HepG2 (cell line): ENCODE results near the gene VWCE. TPM values are rescaled to one million over a fixed set of nuclear protein-coding genes. Genes with fewer than 3 reads are reported as not detected.
A peak's percentile ranks its signal among the peaks of the same experiment; 100 is the strongest.

Experiments
- AGO1 ChIP-seq: fragments of 200-400 bp; formaldehyde crosslinking; IDR thresholded peaks from 2 replicates; pipeline ENCODE4 v1.6.1; 2017; ENCODE audit warnings: mild to moderate bottlenecking, low read depth, low read length, moderate library complexity; ENCODE audit not compliant: poor library complexity, severe bottlenecking
- FOXA3 ChIP-seq: IDR thresholded peaks from 2 replicates; pipeline ENCODE4 v1.6.1; 2016; ENCODE audit warnings: missing genetic modification reagents, missing compliant biosample characterization
- JUN ChIP-seq: sonication (generic); formaldehyde crosslinking; IDR thresholded peaks from 2 replicates; pipeline ENCODE4 v1.4.0; 2020; ENCODE audit warnings: mild to moderate bottlenecking, missing genetic modification reagents
- KAT7 ChIP-seq: IDR thresholded peaks from 2 replicates; pipeline ENCODE4 v1.6.1; 2018; ENCODE audit warnings: borderline replicate concordance, missing compliant biosample characterization
- KDM5B ChIP-seq: sonication (generic); formaldehyde crosslinking; IDR thresholded peaks from 2 replicates; pipeline ENCODE4 v1.4.0; 2020; ENCODE audit warnings: missing genetic modification reagents, mild to moderate bottlenecking, borderline replicate concordance
- KLF16 ChIP-seq, 2 experiments: sonication (generic) in 1 of 2; formaldehyde crosslinking in 1 of 2; IDR thresholded peaks; 2 replicates each; pipeline versions ENCODE4 v1.6.1 to v1.8.0; 2016 to 2023; ENCODE audit warnings: missing genetic modification reagents in 2 of 2, missing compliant biosample characterization in 1 of 2
- MTA3 ChIP-seq: sonication (generic); formaldehyde crosslinking; IDR thresholded peaks from 2 replicates; pipeline ENCODE4 v1.4.0; 2020; ENCODE audit warnings: missing genetic modification reagents
- NFE2 ChIP-seq: sonication (generic); formaldehyde crosslinking; IDR thresholded peaks from 2 replicates; pipeline ENCODE4 v1.4.0; 2020; ENCODE audit warnings: missing genetic modification reagents
- PHF5A ChIP-seq: IDR thresholded peaks from one replicate; pipeline ENCODE4 v1.6.1; 2018; ENCODE audit warnings: low read depth, missing genetic modification reagents; ENCODE audit not compliant: unreplicated experiment
- PTBP1 ChIP-seq: fragments of 200-400 bp; formaldehyde crosslinking; IDR thresholded peaks from 2 replicates; pipeline ENCODE4 v1.6.1; 2018; ENCODE audit warnings: low read length, low read depth; ENCODE audit not compliant: poor library complexity, severe bottlenecking
- RELA ChIP-seq: sonication (generic); formaldehyde crosslinking; IDR thresholded peaks from 2 replicates; pipeline ENCODE4 v1.4.0; 2020; ENCODE audit warnings: missing genetic modification reagents
- SUZ12 ChIP-seq: fragments of 150-350 bp; IDR thresholded peaks from 2 replicates; pipeline ENCODE4 v1.6.1; 2014; ENCODE audit warnings: low read depth, low read length
- ZBTB21 ChIP-seq: sonication (generic); formaldehyde crosslinking; IDR thresholded peaks from 2 replicates; pipeline ENCODE4 v1.4.0; 2020; ENCODE audit warnings: missing genetic modification reagents
- ZEB1 ChIP-seq: IDR thresholded peaks from 2 replicates; pipeline ENCODE4 v1.6.1; 2012; ENCODE audit warnings: mild to moderate bottlenecking, low read depth, inconsistent platforms; ENCODE audit not compliant: insufficient replicate concordance
- ZMYM4 ChIP-seq: sonication (generic); formaldehyde crosslinking; IDR thresholded peaks from 2 replicates; pipeline ENCODE4 v1.8.1; 2023; ENCODE audit warnings: mild to moderate bottlenecking, missing genetic modification reagents
- ZNF207 ChIP-seq: fragments of 450-650 bp; IDR thresholded peaks from 2 replicates; pipeline ENCODE4 v1.6.1; 2016; ENCODE audit warnings: antibody characterized with exemption, borderline replicate concordance
- ZNF264 ChIP-seq: sonication (generic); formaldehyde crosslinking; IDR thresholded peaks from 2 replicates; pipeline ENCODE4 v1.4.0; 2020; ENCODE audit warnings: missing genetic modification reagents
- ZNF792 ChIP-seq: IDR thresholded peaks from 2 replicates; pipeline ENCODE4 v1.6.1; 2016
- ZSCAN29 ChIP-seq: sonication (generic); formaldehyde crosslinking; conservative IDR thresholded peaks from 2 replicates; pipeline ENCODE4 v1.4.0; 2020; ENCODE audit warnings: mild to moderate bottlenecking, missing genetic modification reagents
- ZSCAN9 ChIP-seq: IDR thresholded peaks from 2 replicates; pipeline ENCODE4 v1.6.1; 2016; ENCODE audit warnings: borderline replicate concordance
- polyA plus RNA-seq, 8 experiments: library from polyadenylated mRNA; depleted of rRNA in 3 of 8; stranded (reverse) in 7 of 8; unstranded in 1 of 8; fragments of >200 nt; fragmentation: Illumina TruSeq in 4 of 8; extraction: Trizol in 4 of 8; gene quantifications; 2 replicates each; pipeline versions ENCODE4 v1.2.1 to v1.2.3, GENCODE V29; 2011 to 2016; ENCODE audit warnings: low read depth in 4 of 8, missing spikeins in 1 of 8, mixed read lengths in 1 of 8; ENCODE audit not compliant: insufficient read depth in 1 of 8
- total RNA-seq, 5 experiments: library from RNA; depleted of rRNA; stranded (reverse); fragments of >200 nt; fragmentation: Illumina TruSeq; extraction: Trizol; gene quantifications; 2 replicates each; pipeline ENCODE4 v1.2.3, GENCODE V29; 2016; ENCODE audit warnings: low read depth in 1 of 5
- TF ChIP-seq, protein P1 (sequence below): IDR thresholded peaks from 2 replicates; pipeline ENCODE4 v1.6.1; 2016; ENCODE audit warnings: missing genetic modification reagents, missing compliant biosample characterization
- TF ChIP-seq, protein P2 (sequence below): sonication (generic); formaldehyde crosslinking; IDR thresholded peaks from 2 replicates; pipeline ENCODE4 v1.9.0; 2021; ENCODE audit warnings: missing genetic modification reagents, mild to moderate bottlenecking, borderline replicate concordance
- TF ChIP-seq, protein P3 (sequence below): sonication (generic); formaldehyde crosslinking; conservative IDR thresholded peaks from 2 replicates; pipeline ENCODE4 v1.4.0; 2020; ENCODE audit warnings: missing genetic modification reagents
- TF ChIP-seq, protein P4 (sequence below): sonication (generic); formaldehyde crosslinking; IDR thresholded peaks from 2 replicates; pipeline ENCODE4 v1.5.1; 2020; ENCODE audit warnings: mild to moderate bottlenecking, missing genetic modification reagents, moderate library complexity
- TF ChIP-seq, protein P5 (sequence below): sonication (generic); formaldehyde crosslinking; IDR thresholded peaks from 2 replicates; pipeline ENCODE4 v1.8.0; 2022; ENCODE audit warnings: mild to moderate bottlenecking, missing genetic modification reagents

VWCE gene
- total and polyA plus RNA-seq, 2 of the 13 experiments (the other 11 are each of a cell fraction or from before 2014, with no cell fraction given): 27.6 to 58.3 TPM

DNA sequence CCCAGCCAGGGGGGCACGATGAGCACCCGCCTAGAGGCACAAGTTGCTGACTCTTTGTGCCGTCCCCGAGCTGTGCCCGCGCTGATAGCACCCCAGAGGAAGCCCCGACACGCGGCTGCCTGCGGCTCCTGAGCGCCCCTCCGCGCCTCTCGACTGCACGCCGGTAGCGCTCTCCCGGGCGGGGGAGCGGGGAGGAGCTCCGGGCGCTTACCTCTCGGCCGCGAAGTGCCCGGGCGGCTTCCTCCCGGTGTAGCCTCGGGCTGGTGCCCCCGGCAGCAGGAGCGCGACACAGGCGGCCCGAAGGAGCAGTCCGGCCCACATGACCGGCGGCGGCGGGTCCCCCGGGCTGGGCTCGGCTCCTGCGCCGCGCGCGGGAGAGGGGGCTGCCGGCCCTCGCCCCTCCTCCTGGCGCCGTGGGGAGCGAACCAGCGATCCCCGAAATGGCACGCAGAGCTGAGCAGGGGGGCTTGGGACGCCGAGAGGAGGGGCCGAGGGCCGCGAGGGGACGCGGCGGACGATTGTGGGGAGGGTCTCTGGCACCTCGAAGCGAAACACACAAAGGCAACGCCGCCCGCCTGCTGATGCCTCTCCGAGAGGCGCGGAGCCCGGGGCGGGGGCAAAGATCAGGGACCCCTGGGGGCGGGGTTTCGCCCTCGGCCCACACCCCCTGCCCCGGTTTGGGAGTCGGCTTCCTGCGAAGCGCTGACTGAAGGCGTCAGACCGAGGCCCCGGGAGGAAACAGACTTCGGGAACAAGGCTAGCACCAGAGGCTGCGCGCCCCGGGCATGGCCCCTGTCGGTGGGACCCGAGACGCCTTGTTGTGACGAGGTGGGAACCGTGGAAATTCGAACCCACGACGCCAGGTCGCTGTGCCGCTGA, at the start of gene VWCE (continued):
- TF ChIP-seq PHF5A (CRISPR knock-in tag) (no peak), MTA3 (no peak), NFE2 (no peak), SUZ12 (no peak), ZBTB21 (CRISPR knock-in tag) (no peak; the same call in 1 of the 2 replicates), ZNF264 (CRISPR knock-in tag) (no peak), RELA (no peak), ZNF792 (CRISPR knock-in tag) (0 out of 2 replicates have a peak, but pooled peaks have one; percentile 17), PTBP1 (no peak), ZEB1 (no peak), KAT7 (CRISPR knock-in tag) (no peak), ZNF207 (no peak), JUN (no peak; the same call in 1 of the 2 replicates), AGO1 (no peak), KDM5B (CRISPR knock-in tag) (peak; percentile 69), ZSCAN9 (no peak), KLF16 (CRISPR knock-in tag; IDR thresholded peaks at IDR 0.05) (peak in 1 of 2 experiments; percentile 53; a peak in 1 of 4 replicates), ZMYM4 (no peak), ZSCAN29 (CRISPR knock-in tag) (peak; percentile 53; the same call in 1 of the 2 replicates), FOXA3 (CRISPR knock-in tag) (no peak)
- TF ChIP-seq, protein P1, sequence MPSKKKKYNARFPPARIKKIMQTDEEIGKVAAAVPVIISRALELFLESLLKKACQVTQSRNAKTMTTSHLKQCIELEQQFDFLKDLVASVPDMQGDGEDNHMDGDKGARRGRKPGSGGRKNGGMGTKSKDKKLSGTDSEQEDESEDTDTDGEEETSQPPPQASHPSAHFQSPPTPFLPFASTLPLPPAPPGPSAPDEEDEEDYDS (CRISPR knock-in tag): peak; percentile 83
- TF ChIP-seq, protein P2, sequence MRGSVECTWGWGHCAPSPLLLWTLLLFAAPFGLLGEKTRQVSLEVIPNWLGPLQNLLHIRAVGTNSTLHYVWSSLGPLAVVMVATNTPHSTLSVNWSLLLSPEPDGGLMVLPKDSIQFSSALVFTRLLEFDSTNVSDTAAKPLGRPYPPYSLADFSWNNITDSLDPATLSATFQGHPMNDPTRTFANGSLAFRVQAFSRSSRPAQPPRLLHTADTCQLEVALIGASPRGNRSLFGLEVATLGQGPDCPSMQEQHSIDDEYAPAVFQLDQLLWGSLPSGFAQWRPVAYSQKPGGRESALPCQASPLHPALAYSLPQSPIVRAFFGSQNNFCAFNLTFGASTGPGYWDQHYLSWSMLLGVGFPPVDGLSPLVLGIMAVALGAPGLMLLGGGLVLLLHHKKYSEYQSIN (CRISPR knock-in tag): no peak; the same call in 1 of the 2 replicates
- TF ChIP-seq, protein P3, sequence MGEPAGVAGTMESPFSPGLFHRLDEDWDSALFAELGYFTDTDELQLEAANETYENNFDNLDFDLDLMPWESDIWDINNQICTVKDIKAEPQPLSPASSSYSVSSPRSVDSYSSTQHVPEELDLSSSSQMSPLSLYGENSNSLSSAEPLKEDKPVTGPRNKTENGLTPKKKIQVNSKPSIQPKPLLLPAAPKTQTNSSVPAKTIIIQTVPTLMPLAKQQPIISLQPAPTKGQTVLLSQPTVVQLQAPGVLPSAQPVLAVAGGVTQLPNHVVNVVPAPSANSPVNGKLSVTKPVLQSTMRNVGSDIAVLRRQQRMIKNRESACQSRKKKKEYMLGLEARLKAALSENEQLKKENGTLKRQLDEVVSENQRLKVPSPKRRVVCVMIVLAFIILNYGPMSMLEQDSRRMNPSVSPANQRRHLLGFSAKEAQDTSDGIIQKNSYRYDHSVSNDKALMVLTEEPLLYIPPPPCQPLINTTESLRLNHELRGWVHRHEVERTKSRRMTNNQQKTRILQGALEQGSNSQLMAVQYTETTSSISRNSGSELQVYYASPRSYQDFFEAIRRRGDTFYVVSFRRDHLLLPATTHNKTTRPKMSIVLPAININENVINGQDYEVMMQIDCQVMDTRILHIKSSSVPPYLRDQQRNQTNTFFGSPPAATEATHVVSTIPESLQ (CRISPR knock-in tag): no peak; the same call in none of the 2 replicates
- TF ChIP-seq, protein P4, sequence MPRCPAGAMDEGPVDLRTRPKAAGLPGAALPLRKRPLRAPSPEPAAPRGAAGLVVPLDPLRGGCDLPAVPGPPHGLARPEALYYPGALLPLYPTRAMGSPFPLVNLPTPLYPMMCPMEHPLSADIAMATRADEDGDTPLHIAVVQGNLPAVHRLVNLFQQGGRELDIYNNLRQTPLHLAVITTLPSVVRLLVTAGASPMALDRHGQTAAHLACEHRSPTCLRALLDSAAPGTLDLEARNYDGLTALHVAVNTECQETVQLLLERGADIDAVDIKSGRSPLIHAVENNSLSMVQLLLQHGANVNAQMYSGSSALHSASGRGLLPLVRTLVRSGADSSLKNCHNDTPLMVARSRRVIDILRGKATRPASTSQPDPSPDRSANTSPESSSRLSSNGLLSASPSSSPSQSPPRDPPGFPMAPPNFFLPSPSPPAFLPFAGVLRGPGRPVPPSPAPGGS: no peak
- TF ChIP-seq, protein P5, sequence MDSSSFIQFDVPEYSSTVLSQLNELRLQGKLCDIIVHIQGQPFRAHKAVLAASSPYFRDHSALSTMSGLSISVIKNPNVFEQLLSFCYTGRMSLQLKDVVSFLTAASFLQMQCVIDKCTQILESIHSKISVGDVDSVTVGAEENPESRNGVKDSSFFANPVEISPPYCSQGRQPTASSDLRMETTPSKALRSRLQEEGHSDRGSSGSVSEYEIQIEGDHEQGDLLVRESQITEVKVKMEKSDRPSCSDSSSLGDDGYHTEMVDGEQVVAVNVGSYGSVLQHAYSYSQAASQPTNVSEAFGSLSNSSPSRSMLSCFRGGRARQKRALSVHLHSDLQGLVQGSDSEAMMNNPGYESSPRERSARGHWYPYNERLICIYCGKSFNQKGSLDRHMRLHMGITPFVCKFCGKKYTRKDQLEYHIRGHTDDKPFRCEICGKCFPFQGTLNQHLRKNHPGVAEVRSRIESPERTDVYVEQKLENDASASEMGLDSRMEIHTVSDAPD (CRISPR knock-in tag): no peak
